Uterus (tissue), 2 donors: ENCODE data around the gene NDUFB3.

ENCODE experiments used
- CTCF ChIP-seq, 4 experiments: fragments of 200-600 bp in 2 of 4; fragments of 450-650 bp in 2 of 4; sonication (generic) in 2 of 4; IDR thresholded peaks; one replicate each; pipeline ENCODE4 v1.5.1; 2016 to 2019; ENCODE audit warnings: antibody characterized with exemption in 4 of 4, mild to moderate bottlenecking in 2 of 4, moderate library complexity in 1 of 4
- POLR2A ChIP-seq, 2 donors: fragments of 450-650 bp; IDR thresholded peaks; one replicate each; pipeline ENCODE4 v1.6.1; 2016; ENCODE audit warnings: antibody characterized with exemption in 2 of 2, mild to moderate bottlenecking in 1 of 2, moderate library complexity in 1 of 2

- TF ChIP-seq CTCF (IDR thresholded peaks at IDR 0.05): peak in 3 of 4 experiments; percentile 32 to 37 (median 33)
- TF ChIP-seq POLR2A (IDR thresholded peaks at IDR 0.05): peak; percentile 36 to 58
Observed at GRCh38 chr2:201071479-201072200, at the start of gene NDUFB3, which contains the start of gene HYCC2.
